Cerebellar nuclear complex (tissue), 1 donor: ENCODE results near the gene NF1.
"Not testable (repeated sequence)": the region's sequence is repeated elsewhere in the genome, so short reads cannot be mapped to it uniquely, and the experiment has no call there.

Experiments used
- DNase-seq, 2 experiments: peaks; one replicate each; lab custom pipeline; 2025; lab: John Stamatoyannopoulos, UW

NF1 gene

DNA sequence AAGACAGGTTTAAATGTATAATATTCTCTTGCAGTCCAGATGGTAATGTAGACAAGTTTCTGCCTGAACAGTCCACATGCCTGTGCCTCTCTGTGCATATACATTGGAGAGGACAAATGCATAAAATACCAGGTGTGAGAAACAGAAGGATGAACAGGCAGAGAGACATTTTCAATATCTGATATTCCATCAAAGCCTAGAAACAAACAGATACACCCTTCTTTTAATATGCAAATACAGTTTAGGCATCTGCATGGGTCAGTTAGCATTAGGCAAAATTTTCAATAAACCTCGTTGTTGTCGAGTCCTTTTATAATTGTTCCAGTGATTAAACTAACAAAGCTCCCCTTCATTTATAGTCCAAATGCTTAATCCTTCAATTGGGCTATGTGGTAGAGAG is 201.4 kb downstream of the NF1 start:
- peak in 1 of 2 experiments; percentile 6 for DNase-seq

DNA sequence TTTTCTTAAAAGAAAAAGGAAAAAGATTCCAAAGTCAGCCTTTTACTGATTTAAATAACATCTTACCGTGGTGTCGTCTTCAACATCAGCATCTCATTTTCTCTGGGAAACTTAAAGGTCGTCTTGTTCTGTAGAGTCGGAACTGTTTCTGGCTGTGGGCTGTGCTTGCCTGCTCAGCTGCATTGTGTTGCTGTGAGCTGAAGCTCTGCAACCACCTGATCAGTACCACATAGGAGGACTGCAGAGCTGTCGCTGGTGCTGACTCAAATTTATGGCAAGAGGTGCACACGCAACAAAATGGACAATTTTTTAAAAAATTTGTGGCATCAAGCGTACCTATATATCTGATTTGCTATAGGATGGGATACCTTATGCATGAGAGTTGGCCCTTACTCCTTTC is 202.3 kb downstream of the NF1 start, which contains the start of gene OMG:
OMG (minus strand) TSS at position 150 of the 400 bp plus-strand sequence. CDS start 908 bp downstream, outside the sequence.
- peak in 1 of 2 experiments; percentile 40 for DNase-seq

DNA sequence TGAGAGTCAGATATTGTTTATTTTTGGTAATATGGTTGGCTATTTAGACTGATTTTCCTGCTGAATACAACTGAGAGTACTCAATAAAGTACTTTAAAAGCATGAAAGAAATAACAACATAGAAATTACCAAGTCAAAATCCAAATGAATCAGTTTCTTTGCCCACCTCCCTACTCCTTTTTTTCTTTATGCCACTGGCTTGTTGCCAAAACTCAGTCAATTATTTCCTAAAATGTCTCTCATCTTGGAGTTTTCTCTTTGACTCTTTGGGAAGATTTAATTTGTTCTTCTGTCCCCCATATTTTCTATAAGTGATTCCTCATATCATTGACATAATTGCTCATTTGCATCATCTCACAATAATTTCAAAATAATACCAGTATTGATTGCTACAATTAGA is 204.8 kb downstream of the NF1 start:
- DNase-seq, result no peak

DNA sequence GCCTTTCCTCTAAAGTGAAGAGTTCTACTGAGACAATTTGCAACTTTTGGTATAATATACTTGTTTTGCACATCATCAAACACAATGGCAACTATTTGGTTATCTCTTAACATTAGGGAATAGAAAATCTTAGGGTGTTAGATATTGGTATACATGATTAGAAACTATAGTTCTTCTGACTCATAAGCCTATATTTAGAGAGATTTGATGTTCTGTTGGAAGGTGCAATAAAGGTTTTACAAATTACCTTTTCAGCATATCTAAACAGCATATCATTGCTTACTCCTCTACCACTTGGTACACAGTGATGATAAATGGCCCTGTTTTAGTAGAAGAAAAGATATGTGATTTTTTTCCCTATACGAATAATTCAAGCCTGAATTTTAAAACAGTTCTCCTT is 212.9 kb downstream of the NF1 start:
- DNase-seq, result no peak

DNA sequence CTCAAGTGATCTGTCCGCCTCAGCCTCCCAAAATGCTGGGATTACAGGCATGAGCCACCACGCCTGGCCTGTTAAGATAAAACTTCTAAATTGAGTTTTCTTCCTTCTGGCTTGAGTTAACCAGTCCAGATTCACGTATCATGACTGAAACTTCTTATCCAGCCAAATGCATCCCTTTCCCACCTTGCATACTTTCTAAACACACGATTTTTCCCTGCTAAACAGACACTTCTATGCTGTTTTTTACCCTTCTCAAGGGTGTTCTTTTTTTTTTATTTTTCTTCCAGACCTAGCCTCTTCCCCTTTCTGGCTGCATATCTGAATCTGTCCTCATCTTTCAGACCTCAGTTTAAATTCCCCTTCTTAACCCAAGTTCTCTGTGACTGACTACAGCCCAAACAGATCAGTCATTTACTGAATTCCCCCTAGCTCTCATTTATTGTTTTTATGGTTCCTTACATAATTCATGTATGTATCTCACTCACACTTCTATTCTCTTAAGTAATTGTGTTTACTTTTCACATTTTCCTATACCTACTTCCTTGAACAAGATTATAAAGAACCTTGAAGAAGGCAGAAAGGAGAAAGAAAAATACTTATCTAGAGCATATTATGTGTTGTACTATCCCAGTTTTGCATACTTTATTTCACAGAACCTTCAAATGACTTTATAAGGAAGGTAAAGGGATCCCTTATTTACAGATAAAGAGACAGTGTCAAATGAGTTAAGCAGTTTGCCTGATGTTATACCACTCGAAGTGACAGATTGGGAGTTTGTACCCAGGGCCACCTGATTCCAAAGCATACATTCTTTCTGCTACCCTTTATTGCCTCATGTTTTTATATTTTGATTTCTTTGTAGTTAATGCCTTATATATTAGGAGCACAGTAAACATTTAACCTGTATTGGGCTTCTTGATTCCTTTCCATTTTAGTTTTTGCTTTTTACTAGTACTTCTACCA is 213.9 kb downstream of the NF1 start:
- no peak for DNase-seq

DNA sequence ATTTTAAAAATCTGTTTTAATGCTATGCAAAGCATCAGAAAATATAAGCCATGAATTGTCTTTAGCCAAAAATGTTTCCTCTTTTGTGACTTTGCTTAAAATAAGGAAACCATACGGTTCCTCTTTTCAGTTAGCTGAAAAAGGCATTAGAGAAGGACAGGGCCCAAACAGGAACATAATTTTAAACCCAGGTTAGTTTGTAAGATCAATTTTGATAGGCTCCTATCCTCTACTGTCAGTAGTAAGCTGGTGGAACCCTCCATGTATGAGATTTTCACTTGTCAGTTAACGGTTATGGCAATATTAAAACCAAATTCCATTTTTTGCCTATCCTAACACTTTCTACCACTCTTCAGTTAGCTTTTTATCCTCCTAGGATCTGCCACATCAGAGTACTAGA is 214.8 kb downstream of the NF1 start:
- DNase-seq, result no peak

DNA sequence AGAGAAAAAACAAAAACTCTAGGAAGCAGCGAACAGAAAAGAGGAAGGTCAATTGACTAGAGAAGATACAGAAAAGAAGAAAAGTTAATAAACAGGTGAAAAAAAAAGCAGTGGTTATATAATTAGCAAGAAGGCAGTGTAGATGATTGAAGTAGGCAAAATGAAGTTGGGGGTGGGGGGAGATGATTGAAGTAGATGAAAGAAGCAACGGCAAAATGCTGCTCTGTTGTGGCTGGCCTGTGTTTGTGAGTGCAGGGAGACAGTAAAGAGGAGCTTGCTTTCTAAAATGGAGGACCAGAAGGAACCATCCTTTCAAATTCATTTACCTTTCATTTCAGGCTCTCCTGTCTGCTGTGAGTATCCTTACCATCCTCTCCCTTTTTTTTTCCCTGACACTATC is 215.5 kb downstream of the NF1 start:
- no peak for DNase-seq

DNA sequence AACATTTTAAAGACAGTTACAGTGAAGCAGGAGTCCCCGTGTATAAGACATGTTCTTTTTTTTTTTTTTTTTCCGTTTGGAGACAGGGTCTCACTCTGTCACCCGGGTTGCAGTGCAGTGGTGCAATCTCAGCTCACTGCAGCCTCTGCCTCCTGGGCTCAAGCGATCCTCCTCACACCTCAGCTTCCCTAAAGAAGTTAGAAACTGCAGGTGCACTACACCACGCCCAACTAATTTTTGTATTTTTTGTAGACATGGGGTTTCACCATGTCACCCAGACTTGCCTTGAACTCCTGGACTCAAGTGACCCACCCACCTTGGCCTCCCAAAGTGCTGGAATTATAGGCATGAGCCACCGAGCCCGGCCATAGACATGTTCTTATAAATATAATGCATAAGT is 216.1 kb downstream of the NF1 start:
- no peak for DNase-seq

DNA sequence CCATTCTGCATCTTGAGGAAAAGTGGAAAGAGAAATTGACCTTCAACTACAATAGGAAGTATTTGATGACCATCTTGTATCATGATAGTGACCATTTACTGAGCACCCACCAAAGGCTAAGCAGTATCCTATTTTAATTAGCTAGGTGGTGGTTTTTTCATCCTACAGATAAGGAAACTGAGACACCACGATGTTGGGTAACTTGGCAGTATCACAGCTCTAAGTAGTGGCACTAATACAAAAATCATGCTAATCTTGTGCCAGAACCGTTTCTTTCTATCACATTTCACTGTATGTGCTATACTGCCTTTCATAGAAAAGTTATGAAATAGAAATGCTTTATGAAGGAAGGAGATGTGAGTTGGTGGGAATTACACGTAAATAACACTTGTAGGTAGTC is 216.7 kb downstream of the NF1 start:
- DNase-seq, result no peak

DNA sequence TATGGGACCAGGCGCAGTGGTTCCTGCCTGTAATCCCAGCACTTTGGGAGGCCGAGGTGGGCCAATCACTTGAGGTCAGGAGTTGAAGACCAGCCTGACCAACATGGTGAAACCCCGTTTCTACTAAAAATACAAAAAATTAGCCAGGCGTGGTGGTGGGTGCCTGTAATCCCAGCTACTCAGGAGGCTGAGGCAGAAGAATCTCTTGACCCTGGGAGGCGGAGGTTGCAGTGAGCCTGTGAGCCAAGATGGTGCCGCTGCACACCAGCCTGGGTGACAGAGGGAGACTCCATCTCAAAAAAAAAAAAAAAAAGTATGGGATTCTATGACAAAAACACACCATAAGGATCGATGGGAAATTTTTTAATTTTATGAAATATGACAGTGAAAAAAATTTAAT is 217.4 kb downstream of the NF1 start:
- DNase-seq, result not testable (repeated sequence)

DNA sequence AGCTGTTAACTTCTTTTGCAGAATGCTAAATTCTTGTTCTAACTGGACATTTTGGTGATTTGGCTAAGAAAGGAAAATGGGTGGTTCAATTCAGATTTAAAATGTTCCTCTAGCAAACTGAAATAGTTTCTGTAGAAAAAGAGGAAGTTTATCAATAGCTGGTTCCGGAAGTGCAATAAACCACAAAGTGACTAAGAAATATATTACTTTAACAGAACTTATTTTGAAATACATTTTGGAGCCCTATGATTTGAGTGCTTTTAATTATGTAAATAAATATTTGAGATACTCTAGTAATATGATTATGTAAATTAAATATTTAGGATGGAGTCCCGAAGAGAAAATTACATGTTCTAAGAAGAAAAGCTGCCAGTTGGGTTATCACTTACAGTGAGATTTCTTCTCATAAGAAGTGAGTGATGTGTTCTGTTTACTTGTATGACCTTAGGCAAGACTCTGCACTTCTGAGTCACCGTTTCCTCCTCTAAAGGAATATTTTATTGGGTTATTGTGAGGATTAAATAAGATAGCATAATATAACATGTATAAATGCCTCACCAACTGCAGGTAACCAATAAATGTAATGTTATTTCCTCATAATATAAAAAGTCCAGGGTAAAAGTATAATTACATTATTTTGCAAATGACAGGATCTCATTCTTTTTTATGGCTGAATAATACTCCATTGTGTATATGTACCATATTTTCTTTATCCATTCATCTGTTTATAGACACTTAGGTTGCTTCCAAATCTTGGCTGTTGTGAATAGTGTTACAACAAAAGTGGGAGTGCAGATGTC is 219.4 kb downstream of the NF1 start, which contains the start of gene EVI2B:
EVI2B (minus strand) TSS at position 73 of the 800 bp plus-strand sequence. CDS start 8,445 bp downstream, outside the sequence.
- DNase-seq, result no peak

DNA sequence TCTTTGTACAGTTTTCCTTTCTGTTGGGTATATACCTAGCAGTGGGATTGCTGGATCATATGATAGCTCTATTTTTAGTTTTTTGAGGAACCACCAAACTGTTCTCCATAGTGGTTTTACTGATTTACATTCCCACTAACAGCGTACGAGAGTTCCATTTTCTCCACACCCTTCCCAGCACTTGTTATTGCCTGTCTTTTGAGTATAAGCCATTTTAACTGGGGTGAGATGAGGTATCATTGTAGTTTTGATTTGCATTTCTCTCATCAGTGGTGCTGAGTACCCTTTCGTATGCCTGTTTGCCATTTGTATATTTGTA is 220.0 kb downstream of the NF1 start:
- DNase-seq, result no peak

DNA sequence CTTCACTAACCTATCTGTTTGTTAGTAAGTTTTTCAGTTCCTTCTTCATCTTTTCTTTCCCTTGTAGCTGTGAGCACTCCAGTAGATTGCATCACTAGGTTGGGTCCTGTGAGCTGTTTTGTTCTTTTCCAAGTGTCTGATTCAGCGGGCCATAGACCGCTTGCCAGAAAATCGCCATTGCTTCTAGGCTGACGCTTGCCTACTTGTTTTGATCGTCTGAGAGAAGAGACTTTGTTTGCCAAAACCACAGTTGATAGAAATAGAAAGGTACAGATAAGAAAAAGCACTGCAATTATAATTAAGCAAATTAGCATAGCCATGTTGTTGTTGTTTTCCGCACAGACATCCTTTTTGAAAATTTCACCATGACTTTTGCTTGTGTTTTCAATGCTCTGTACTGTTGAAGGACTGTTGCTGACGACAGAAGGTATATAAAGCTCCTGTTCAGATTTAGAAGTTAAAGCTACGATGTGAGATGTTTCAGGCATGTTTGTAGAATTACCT is 223.6 kb downstream of the NF1 start:
- DNase-seq, result peak in 1 of 2 experiments; percentile 59

DNA sequence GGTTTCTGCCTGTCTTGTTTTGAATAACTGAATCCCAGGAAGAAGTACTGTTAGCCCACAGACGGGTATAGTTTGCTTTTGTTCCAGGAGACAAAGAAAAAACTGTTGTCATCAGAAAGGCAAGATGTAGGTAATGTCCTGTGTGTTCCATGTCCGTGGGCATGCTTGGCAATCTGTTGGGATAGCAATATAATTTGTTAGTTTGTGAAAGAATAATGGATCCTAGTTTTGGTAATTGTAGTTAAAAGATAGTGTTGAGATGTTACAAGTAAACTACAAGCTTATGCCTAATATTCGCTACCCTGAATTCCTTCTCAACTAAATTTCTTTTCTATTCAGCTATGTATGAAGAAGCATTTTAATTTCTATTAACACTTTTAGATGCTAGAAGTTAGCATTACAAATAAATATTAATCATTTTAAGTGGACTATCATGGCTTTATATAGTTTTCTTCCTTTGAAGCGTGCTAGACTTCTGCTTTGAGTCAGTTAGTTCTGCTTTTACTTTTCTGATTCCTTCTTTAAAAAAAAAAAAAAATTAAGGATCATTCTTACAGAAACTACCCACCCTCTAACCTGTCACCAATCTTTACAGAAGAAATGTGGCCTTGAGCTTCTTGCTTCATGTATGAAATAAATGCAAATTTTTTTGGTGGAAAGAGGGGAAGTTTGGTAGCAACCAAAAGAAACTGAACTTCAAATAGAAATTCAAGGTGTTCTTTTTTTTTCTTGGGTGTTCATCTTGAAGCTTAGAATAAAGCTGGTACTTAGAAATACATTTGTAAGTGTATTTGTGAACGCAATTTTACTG is 224.3 kb downstream of the NF1 start:
- DNase-seq, result no peak

DNA sequence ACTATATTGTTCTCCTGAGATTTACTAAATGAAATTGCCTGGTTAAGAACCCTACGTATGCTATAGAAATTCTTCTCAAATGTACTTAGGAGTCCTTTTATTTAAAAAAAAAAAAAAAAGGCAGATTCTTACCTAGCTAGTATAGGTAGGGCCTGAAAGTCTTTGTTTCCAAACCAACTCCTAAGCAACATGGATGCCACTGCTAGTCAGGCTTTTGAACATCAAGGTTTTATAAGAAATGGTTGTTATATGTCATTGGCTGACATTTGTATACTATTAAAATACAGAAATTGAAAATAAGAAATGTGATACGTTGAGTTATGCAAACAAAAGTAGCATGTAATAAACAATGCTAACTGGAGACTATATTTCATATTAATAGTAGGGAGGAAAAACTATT is 225.5 kb downstream of the NF1 start:
- no peak for DNase-seq

DNA sequence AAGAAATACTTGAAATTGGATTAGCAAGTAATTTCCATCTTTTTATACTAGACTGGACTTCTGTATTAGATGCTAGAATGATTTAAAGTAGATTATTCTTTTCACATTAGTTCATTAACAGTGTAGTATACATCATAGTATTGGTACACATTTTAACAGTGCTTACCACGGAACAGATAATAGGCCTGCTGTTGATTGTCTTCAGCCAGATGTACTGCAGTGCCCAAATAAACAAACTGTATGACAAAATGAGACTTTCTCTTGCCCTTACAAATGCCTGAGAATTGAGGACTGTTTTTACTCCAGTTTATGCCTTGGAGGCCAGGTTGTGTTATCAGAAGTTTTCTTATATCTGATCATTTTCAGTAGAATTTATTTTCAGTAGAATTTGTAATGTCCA is 226.0 kb downstream of the NF1 start:
- DNase-seq, result no peak

DNA sequence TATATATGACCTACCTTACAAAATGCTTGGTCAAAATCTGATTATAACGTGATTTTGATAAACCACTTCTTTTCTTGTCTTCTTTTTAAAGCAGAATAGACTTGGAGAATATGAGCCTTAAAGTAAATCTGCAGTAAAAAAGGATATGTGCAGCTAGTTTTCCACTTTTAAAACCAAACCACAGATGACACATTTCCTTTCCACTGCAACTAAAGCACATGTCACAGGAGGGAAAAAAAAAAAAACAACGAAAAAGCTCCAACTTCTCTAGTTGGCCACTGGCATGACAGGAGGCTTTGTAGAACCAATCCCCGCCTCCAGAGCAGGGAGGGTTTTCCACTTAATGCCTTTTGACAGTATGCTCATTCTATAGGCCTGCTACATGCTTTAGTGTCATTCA is 226.7 kb downstream of the NF1 start, which contains the start of gene EVI2A:
EVI2A (minus strand) TSS at position 142 of the 400 bp plus-strand sequence. CDS start 2,609 bp downstream, outside the sequence.
- DNase-seq, result no peak

DNA sequence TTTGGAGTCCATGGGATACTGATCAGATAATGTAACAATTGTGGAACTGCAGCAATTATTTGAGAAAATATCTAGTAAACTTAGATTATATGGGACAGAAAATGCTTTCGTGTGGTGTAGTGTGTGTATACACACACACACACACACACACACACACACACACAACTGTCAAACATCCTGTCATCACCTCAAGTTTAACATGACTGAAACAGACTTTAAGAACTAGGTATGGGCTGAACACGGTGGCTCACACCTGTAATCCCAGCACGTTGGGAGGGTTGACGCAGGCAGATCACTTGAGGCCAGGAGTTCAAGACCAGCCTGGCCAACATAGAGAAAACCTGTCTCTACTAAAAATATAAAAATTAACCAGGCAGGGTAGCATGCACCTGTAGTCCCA is 227.2 kb downstream of the NF1 start:
- no peak for DNase-seq

DNA sequence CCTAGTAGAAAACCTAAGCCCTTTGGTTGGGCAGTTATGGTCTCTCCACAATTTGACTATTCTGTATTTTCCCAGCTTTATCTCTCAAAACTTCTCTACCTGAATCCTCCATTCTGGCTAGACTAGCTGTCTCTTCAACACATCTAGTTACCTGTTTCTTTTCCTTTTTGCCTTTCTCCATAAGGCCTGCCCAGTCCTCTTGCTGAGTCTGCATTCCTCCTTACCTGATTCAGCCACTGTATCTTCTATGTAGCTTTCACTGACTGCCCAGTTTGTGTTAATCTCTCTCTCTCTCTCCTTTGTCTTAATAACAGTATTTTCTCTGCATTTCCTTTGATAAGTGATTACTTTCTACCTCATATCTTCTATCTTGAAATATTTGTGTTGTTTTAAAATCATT is 228.8 kb downstream of the NF1 start:
- no peak for DNase-seq

DNA sequence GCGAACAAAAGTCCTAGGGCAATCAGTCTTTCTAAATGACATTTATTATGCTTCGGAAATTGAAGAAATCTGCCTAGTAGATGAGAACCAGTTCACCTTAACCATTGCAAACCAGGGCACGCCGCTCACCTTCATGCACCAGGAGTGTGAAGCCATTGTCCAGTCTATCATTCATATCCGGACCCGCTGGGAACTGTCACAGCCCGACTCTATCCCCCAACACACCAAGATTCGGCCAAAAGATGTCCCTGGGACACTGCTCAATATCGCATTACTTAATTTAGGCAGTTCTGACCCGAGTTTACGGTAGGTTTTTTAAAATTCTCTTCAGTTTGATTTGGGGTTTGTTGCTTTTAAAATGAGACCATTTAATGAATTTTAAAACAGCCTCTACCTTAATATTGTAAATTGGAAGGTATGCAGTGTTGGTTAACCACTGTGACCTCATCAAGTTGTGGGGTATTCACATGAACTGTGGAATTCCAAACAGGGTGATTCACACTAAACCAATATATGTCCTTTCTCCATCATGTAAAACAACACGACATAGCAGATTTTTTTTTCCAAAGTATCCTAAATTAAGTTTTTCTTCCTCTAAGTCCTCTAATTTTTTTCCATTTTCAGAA is 232.9 kb downstream of the NF1 start:
- no peak for DNase-seq

DNA sequence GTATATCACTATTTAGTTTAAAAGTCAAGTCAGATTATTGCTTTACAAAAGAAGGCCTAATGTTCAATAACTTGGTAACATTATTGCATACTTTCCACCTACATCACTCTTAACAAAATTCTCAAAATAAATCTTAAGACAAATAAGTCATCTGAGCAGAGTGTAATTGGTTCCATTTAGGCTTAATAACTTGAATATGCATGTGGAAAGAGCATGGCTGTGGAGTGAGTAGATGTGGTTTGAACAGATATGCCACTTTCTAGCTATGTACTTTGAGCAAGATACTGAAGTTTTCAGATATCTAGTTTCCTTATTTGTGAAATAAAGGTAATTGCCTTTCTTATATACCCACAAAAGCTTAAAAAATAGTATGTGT is 233.4 kb downstream of the NF1 start:
- no peak for DNase-seq
